CD14-positive monocyte (primary cell): ENCODE data around the gene SERTAD2. TPM values are rescaled to one million over a fixed set of nuclear protein-coding genes. Genes with fewer than 3 reads are reported as not detected.

Experiments
- DNase-seq, 3 donors: peaks; one replicate each; pipeline ENCODE4 v3.0.0-alpha.2; 2011 to 2022
- H2AFZ ChIP-seq: 2 replicates; pipeline ENCODE4 v1.6.0; 2012; ENCODE audit warnings: mild to moderate bottlenecking, low read depth, low read length, inconsistent platforms; ENCODE audit not compliant: insufficient read depth, poor library complexity, severe bottlenecking
- H3K27ac ChIP-seq, 2 donors: 1 replicate in 1 of 2; 2 replicates in 1 of 2; pipeline ENCODE4 v1.5.1; 2012 to 2013; ENCODE audit warnings: low read length in 2 of 2, control low read depth in 1 of 2, inconsistent platforms in 1 of 2, low read depth in 1 of 2, mild to moderate bottlenecking in 1 of 2
- H3K27me3 ChIP-seq, 2 donors: one replicate each; pipeline versions ENCODE4 v1.6.0 to v1.6.1; 2011 to 2013; ENCODE audit warnings: low read length in 2 of 2; ENCODE audit not compliant: control insufficient read depth in 2 of 2, insufficient read depth in 2 of 2
- H3K36me3 ChIP-seq, 2 donors: replicated peaks in 1 of 2; 1 replicate in 1 of 2; 2 replicates in 1 of 2; pipeline versions ENCODE4 v1.5.1 to v1.6.1; 2012 to 2013; ENCODE audit warnings: low read length in 2 of 2, control low read depth in 1 of 2, inconsistent platforms in 1 of 2, mild to moderate bottlenecking in 1 of 2; ENCODE audit not compliant: insufficient read depth in 2 of 2, control insufficient read depth in 1 of 2
- H3K4me1 ChIP-seq, 2 donors: 1 replicate in 1 of 2; 2 replicates in 1 of 2; pipeline versions ENCODE4 v1.5.1 to v1.6.1; 2012 to 2013; ENCODE audit warnings: low read length in 2 of 2, control low read depth in 1 of 2, inconsistent platforms in 1 of 2, mild to moderate bottlenecking in 1 of 2, moderate library complexity in 1 of 2; ENCODE audit not compliant: insufficient read depth in 2 of 2, control insufficient read depth in 1 of 2
- H3K4me2 ChIP-seq: replicated peaks from 2 replicates; pipeline ENCODE3; 2012; ENCODE audit warnings: low read length, moderate library complexity, mild to moderate bottlenecking; ENCODE audit not compliant: poor library complexity, severe bottlenecking; ENCODE audit errors: extremely low read depth
- H3K4me3 ChIP-seq, 3 experiments: fragments of 200-600 bp in 1 of 3; sonication (generic) in 1 of 3; replicated peaks in 1 of 3; 1 replicate in 2 of 3; 2 replicates in 1 of 3; pipeline ENCODE4 v1.5.1; 2011 to 2013; ENCODE audit warnings: low read length in 3 of 3, mild to moderate bottlenecking in 3 of 3, control low read depth in 2 of 3, low read depth in 2 of 3, inconsistent platforms in 1 of 3, moderate library complexity in 1 of 3
- H3K79me2 ChIP-seq: 2 replicates; pipeline ENCODE4 v1.6.0; 2012; ENCODE audit warnings: mild to moderate bottlenecking, control low read depth, inconsistent platforms, low read length, moderate library complexity; ENCODE audit not compliant: insufficient read depth
- H3K9ac ChIP-seq: 2 replicates; pipeline ENCODE4 v1.6.0; 2017; ENCODE audit warnings: low read length, mild to moderate bottlenecking; ENCODE audit not compliant: insufficient read depth, poor library complexity, severe bottlenecking
- H3K9me3 ChIP-seq, 2 donors: replicated peaks in 1 of 2; 1 replicate in 1 of 2; 2 replicates in 1 of 2; pipeline versions ENCODE4 v1.5.1 to v1.6.1; 2012 to 2013; ENCODE audit warnings: low read length in 2 of 2, control low read depth in 1 of 2; ENCODE audit not compliant: control insufficient read depth in 1 of 2, insufficient read depth in 1 of 2
- H4K20me1 ChIP-seq: 2 replicates; pipeline ENCODE4 v1.6.0; 2012; ENCODE audit warnings: mild to moderate bottlenecking, low read length, control low read depth, moderate library complexity; ENCODE audit not compliant: insufficient read depth
- H3K27ac Mint-ChIP-seq, 7 donors: one replicate each; pipeline ENCODE4 v1.8.0; 2020; ENCODE audit warnings: mild to moderate bottlenecking in 7 of 7, mixed read lengths in 7 of 7, moderate library complexity in 6 of 7, inconsistent platforms in 2 of 7
- H3K27me3 Mint-ChIP-seq, 3 donors: one replicate each; pipeline ENCODE4 v1.8.0; 2021 to 2022; ENCODE audit warnings: low read depth in 3 of 3, mild to moderate bottlenecking in 3 of 3, mixed read lengths in 3 of 3, moderate library complexity in 3 of 3, inconsistent platforms in 1 of 3
- H3K36me3 Mint-ChIP-seq, 2 donors: one replicate each; pipeline ENCODE4 v1.8.0; 2020; ENCODE audit warnings: mixed read lengths in 2 of 2, inconsistent platforms in 1 of 2, mild to moderate bottlenecking in 1 of 2
- H3K4me1 Mint-ChIP-seq: one replicate; pipeline ENCODE4 v1.8.0; 2020; ENCODE audit warnings: mild to moderate bottlenecking, mixed read lengths
- H3K4me3 Mint-ChIP-seq, 2 donors: one replicate each; pipeline ENCODE4 v1.8.0; 2020; ENCODE audit warnings: mild to moderate bottlenecking in 2 of 2, mixed read lengths in 2 of 2, moderate library complexity in 1 of 2
- H3K9me3 Mint-ChIP-seq, 7 donors: one replicate each; pipeline ENCODE4 v1.8.0; 2020 to 2022; ENCODE audit warnings: mixed read lengths in 7 of 7, mild to moderate bottlenecking in 6 of 7, moderate library complexity in 6 of 7, inconsistent platforms in 2 of 7
- WGBS: methylation state at CpG from one replicate; pipeline ENCODE4 v1.1.5; 2013; ENCODE audit warnings: missing lambda C conversion rate; ENCODE audit not compliant: insufficient coverage; 5-methylcytosine and 5-hydroxymethylcytosine counted together
- intact Hi-C, 2 donors: fragments of 100-400 bp; cut with micrococcal nuclease; formaldehyde crosslinking; loops; one replicate each; pipeline versions ENCODE4 v1.15.0 to v1.15.1; 2023
- polyA plus RNA-seq, 3 donors: library from polyadenylated mRNA; depleted of rRNA in 1 of 3; unstranded in 2 of 3; stranded (reverse) in 1 of 3; fragments of 300-500 nt in 2 of 3; fragments of >200 nt in 1 of 3; fragmentation: Illumina TruSeq in 2 of 3; gene quantifications; 1 replicate in 2 of 3; 2 replicates in 1 of 3; pipeline ENCODE4 v1.2.3, GENCODE V29; 2012 to 2021
- TF ChIP-seq, protein P1 (sequence below): fragments of 200-600 bp; IDR thresholded peaks from one replicate; pipeline ENCODE4 v1.8.0; 2022; ENCODE audit warnings: antibody characterized with exemption, mild to moderate bottlenecking

The SERTAD2 gene
- polyA plus RNA-seq, 3 donors: 8.5 to 68.7 (median 8.8) TPM

GRCh38 chr2:64650296-64650695, 3.4 kb downstream of the SERTAD2 start:
- H2AFZ ChIP-seq: no peak overlapping the region
- Mint-ChIP-seq H3K27me3 (no peaks in the 10 kb centered on the region), H3K9me3 (no peaks in the 10 kb centered on the region), H3K4me1 (peaks cover 70% of the 10 kb centered on the region), H3K36me3 (peaks cover 2 to 3% of the 10 kb centered on the region in 2 donors), H3K4me3 (no peak overlapping the region), H3K27ac (peak overlapping the region in 1 of 7 donors; percentile 26)
- peak overlapping the region in 1 of 2 donors; percentile 98 for H3K27ac ChIP-seq
- TF ChIP-seq, protein P1, sequence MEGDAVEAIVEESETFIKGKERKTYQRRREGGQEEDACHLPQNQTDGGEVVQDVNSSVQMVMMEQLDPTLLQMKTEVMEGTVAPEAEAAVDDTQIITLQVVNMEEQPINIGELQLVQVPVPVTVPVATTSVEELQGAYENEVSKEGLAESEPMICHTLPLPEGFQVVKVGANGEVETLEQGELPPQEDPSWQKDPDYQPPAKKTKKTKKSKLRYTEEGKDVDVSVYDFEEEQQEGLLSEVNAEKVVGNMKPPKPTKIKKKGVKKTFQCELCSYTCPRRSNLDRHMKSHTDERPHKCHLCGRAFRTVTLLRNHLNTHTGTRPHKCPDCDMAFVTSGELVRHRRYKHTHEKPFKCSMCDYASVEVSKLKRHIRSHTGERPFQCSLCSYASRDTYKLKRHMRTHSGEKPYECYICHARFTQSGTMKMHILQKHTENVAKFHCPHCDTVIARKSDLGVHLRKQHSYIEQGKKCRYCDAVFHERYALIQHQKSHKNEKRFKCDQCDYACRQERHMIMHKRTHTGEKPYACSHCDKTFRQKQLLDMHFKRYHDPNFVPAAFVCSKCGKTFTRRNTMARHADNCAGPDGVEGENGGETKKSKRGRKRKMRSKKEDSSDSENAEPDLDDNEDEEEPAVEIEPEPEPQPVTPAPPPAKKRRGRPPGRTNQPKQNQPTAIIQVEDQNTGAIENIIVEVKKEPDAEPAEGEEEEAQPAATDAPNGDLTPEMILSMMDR: no peak
- DNase-seq: no peak
- peaks cover 94% of the 10 kb centered on the region for H3K79me2 ChIP-seq
- 100% methylated on average over 2 of the region's 5 CpGs for whole genome bisulfite sequencing
- H3K4me1 ChIP-seq: peaks cover 43 to 61% of the 10 kb centered on the region in 2 donors
- no peaks in the 10 kb centered on the region for H3K27me3 ChIP-seq
- H3K9me3 ChIP-seq: no peaks in the 10 kb centered on the region
- intact Hi-C loops: loop anchor here in 1 of 2 donors (5.0 kb wide), 2 partner anchors 52 to 212 kb away; no protein-coding TSS in a partner anchor
- H3K4me3 ChIP-seq: no peak overlapping the region
- no peak overlapping the region for H3K9ac ChIP-seq
- no peak overlapping the region for H3K4me2 ChIP-seq
- peaks cover 53% of the 10 kb centered on the region for H4K20me1 ChIP-seq
- H3K36me3 ChIP-seq: no peaks in the 10 kb centered on the region

DNA sequence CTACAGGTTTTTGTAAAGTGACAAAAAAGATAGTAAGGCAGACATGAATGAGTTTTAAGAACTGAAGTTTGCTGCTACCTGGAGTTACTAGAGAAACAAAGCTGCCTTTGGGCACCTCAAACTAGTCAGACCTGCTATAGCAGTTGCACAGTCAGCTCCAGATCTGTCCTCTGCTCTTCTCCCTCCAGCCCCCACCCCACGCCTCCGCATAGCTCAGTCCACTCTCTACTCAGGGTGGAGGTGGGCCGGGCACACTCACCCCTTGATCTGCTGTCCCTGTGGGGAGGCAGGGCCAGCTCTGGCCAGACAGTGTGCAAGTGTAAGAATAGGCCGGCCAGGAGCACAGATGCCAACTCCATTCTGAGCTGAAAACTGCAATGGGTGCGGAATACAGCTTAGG, 4.1 kb downstream of the SERTAD2 start:
- H3K4me2 ChIP-seq: peak overlapping the region; percentile 6
- intact Hi-C loops: loop anchor here (5.0 to 10.0 kb wide), 4 partner anchors 53 to 218 kb away; partner anchors contain the start of gene AFTPH (in 1 of the 2)
- no peak overlapping the region for H2AFZ ChIP-seq
- 48% methylated on average over 3 of the region's 5 CpGs for WGBS
- H3K27me3 Mint-ChIP-seq: no peaks in the 10 kb centered on the region
- peaks cover 43 to 59% of the 10 kb centered on the region in 2 donors for H3K4me1 ChIP-seq
- H3K4me3 ChIP-seq: no peak overlapping the region
- H3K9me3 Mint-ChIP-seq: no peaks in the 10 kb centered on the region
- H3K27me3 ChIP-seq: no peaks in the 10 kb centered on the region
- H3K79me2 ChIP-seq: peaks cover 94% of the 10 kb centered on the region
- H3K36me3 Mint-ChIP-seq: peaks cover 2 to 3% of the 10 kb centered on the region in 2 donors
- H3K4me1 Mint-ChIP-seq: peaks cover 70% of the 10 kb centered on the region
- no peaks in the 10 kb centered on the region for H3K36me3 ChIP-seq
- DNase-seq: no peak
- H4K20me1 ChIP-seq: peaks cover 53% of the 10 kb centered on the region
- peak overlapping the region in 1 of 2 donors; percentile 42 for H3K4me3 Mint-ChIP-seq
- no peaks in the 10 kb centered on the region for H3K9me3 ChIP-seq
- peak overlapping the region in 1 of 2 donors; percentile 45 for H3K27ac ChIP-seq
- H3K27ac Mint-ChIP-seq: peak overlapping the region in 6 of 7 donors; percentile 62 to 85 (median 76)
- H3K9ac ChIP-seq: no peak overlapping the region
- TF ChIP-seq, protein P1: no peak
